Measurements from ENCODE around the gene TAPT1.

The TAPT1 gene, protein sequence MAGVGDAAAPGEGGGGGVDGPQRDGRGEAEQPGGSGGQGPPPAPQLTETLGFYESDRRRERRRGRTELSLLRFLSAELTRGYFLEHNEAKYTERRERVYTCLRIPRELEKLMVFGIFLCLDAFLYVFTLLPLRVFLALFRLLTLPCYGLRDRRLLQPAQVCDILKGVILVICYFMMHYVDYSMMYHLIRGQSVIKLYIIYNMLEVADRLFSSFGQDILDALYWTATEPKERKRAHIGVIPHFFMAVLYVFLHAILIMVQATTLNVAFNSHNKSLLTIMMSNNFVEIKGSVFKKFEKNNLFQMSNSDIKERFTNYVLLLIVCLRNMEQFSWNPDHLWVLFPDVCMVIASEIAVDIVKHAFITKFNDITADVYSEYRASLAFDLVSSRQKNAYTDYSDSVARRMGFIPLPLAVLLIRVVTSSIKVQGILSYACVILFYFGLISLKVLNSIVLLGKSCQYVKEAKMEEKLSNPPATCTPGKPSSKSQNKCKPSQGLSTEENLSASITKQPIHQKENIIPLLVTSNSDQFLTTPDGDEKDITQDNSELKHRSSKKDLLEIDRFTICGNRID

DNA sequence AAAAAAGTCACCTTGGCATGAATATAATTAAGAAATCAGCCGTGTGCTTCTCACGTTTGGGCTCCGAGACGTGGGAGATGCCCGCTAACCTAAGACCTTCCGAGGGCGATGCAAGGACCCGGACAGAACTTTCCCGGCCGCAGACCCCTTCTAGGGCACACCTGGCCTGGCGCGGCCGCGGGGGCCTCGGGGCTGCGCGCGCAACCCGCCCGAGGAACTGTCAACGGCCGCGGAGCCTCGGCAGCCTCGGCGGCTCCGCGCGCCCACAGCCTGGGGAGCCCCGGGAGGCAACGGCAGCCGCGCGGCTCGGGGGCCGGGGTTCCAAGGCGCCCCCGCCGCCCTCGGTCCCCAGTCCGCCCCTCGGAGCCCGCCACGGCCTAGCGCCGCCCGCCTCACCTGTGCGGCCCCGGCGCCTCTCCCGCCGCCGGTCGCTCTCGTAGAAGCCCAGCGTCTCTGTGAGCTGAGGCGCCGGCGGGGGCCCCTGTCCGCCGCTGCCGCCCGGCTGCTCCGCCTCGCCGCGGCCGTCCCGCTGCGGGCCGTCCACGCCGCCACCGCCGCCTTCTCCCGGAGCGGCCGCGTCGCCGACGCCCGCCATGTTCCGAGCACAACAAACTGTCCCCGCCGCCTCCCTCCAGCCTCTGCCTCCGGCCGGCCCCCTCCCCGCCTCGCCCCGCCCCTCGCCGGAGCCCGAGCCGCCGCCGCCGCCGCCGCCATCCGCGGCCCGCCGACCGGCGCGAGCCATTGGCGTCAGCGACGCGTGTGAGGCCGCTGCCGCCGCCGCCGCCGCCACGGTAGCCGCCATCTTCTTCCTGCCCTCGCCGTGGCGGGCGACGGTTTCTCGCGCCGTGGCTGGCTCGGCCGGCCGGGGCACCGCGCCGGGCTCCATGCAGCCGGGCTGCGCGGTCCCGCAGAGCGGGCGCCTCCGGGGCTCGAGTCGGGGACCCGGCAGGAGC lies at the start of gene TAPT1:
Gene TAPT1, minus strand, starts transcription at position 609 of the 953 bp plus-strand sequence. Its CDS starts 14 bp downstream, at position 595.
- no peak for DNase-seq

GRCh38 chr4:16271411-16271810 lies 45.1 kb upstream of the TAPT1 start:
- DNase-seq = no peak

DNA sequence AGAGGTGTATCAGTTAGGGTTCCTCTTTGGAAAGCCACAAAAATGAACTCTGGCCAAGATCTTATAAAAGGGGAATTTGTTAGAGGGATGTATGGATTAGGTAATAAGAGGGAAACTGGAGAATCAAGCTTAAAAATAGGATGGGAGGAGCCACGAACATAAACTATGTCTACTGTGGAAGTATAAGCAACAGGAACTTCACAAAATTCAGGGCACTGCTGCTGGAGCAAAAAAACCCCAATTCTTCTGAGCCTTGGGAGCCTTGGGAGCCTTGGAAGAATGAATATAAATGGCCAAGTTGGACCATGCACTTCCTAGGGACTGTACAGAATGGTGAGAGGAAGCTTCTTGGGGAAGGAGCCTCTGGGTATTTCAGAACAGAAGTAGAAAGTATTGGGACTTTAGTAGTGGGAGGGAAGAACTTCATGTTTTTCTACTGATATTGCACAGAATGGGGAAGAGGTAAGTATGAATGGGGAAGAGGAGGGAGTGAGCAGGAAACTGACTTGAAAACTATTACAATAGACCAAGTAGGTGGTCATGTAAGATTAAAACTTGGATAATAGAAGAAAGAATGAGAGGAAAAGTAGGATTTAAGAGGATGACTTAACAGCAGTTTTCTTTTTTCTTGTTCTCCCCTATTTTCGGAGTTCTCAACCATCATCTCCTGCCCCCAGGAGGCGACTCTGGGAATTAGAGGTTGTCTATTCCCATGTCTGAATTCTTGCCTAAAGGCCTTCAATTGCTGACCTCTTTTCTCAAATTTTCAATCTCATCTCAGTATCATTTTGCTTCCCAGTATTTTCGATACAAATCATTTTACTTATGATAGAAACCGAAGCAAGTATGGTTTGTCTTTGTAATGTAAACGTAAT lies 44.4 kb upstream of the TAPT1 start:
- peak; percentile 65 for DNase-seq

DNA sequence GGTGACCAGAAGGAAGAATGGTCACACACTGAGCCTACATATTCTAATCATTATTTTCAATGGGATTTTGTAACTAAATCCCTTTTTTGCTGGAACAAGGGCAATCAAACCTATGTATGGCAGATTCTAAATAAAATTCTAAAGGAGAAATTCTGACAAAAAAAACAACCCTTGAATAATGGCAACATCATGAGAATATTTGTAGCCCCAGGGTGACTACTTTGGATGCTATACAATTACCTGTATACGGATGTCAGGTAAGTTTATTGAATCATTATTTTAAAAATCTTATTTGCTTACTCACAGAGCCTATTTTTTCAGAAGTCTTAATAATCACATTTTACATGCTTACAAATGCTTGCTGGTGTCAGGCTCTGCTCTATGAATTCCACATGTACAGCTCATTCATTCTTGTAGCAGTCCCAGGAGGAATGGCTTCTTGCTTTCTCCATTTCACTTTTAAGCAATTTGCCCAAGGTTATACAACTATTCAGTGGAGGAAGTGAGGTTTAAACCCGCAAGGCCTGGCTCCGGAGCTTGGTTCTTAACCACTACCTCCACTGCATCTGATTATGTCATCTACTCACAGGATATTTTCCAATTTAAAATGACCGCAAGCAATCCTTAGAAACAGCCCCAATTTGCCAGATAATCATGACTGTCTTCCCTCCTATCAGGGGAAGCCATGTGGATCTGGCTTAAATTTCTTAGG lies 43.6 kb upstream of the TAPT1 start:
- DNase-seq = peak; percentile 92

- no peak for DNase-seq
Measured at GRCh38 chr4:16269240-16269639, 43.0 kb upstream of the TAPT1 start.

DNA sequence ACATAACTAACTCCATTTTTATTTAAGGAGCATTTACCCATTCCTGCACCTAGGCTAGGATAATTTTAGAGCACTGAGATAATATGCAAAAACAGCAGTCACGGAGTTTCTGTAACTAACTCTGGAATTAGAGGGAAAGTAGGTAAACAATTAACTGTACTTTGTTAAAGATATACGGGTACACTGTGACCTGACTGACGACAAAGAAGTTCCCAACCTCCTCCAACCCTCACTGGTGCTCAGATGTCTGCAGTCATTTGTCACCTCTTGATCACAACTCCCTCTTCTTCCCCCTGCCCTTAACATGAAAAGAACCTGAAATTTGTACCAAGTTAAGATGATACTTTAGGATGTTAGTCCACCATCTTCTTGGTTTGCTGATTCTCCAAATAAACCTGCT lies 42.0 kb upstream of the TAPT1 start:
- no peak for DNase-seq

DNA sequence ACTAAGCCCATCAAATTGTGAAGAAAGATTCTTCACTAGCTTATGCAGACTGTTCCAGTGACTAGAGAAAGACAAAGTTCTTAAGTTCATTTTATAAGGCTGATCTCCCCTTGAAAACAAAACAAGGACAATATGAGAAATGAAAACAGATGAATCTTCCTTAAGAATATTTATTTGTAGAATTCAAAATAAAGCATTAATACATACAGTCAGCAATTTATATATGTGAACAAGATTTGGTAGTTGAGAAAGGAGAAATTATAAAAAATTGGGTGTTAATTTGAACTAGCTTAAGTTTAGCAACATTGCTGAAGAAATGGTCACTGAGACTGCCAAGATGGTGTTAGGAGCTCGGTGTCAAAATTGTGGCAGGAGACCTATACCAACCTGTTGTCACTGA lies 41.4 kb upstream of the TAPT1 start:
- no peak for DNase-seq

DNA sequence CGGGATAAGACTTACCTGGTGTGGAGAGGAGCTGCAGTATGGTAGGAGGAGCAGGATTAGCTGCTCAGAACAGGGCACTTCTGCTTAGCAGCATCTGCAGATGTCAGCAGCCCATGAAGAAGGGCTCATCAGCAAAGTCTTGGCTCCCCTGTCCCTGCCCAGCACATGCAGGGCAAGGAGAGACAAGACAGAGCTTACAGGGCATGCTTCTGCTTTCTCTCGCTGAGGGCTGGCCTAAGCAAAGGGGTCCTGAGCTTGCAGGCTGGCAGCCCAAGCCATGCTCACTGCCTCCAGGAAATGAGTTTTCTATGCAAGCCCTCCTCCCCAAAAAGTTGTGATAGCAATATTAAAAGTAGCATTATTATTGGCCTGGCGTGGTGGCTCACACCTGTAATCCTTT lies 39.5 kb upstream of the TAPT1 start:
- no peak for DNase-seq

GRCh38 chr4:16264798-16265197 lies 38.5 kb upstream of the TAPT1 start:
- DNase-seq = peak; percentile 42

- no peak for DNase-seq
Measured at GRCh38 chr4:16263056-16263455, 36.8 kb upstream of the TAPT1 start.

DNA sequence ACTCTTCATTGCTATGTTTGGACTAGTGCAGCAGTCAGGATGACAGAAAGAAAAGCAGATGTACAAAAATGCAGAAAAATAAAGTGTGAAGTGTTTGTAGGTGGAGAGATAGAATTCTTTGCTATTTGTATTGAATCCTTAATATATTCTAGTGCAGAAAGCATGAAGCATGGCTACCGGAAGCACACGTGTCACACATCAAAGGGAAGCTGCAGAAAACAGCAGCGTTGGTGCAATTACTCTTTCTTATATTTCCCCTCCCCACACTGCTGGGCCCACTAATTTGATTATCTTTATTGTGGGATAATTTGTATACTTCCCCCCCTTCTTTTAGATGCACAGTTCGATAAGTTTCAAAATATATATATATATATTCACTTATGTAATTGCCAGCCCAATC lies 35.9 kb upstream of the TAPT1 start:
- no peak for DNase-seq

DNA sequence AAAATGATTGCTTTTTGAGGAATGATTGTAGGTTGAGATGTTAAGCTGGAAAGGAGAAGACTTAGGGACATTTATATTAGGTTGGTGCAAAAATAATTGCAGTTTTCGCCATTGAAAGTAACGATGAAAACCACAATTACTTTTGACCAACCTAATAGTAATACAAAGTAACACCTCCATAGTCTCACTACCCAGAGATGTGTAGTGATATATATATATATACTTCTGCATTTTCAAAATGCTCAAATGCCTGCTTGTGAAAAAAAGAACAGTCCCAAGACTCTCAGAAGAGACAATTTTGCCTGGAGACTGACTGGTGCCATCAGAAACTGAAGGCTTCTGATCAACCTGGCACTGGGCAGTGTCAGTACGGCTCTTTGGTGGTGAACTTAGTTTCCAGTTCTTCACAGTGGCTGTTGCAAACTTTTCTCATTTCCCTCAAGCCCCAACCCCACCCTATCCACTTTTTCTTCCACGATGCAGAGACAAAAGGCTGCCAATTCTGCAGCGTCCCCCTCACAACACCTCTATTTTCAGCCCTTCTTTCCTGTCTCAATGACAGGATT lies 35.1 kb upstream of the TAPT1 start:
- DNase-seq = no peak

GRCh38 chr4:16259889-16260246 lies 33.6 kb upstream of the TAPT1 start:
- no peak for DNase-seq

DNA sequence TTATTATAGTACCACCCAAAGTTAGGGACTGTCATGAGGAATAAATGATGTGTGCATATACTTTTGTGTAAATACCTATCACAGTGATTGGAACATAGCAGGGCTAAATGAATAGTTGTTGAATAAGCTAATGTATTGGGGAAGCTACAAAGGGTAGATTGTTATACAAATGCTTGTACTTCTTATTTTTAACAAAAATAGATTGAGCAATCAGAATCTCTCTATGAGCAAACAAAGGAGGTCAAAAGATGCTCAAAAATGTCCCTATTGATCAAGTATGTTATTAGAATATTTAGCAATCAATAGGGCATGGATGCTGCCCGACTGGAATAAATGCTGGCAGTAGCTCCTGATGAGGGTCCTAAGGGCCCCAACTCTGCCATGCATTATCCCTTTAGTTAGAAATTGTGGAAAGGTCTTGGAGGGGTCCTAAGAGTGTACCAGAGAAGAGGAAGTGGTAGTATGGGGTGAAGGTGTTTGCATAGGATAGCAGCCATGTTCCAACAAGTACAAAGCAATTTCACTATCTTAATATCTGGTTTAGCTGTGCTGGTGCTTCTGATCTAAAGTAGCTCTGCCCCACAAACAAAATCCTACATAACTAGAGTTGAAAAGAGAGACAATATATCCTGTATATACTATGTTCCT lies 33.1 kb upstream of the TAPT1 start:
- no peak for DNase-seq

DNA sequence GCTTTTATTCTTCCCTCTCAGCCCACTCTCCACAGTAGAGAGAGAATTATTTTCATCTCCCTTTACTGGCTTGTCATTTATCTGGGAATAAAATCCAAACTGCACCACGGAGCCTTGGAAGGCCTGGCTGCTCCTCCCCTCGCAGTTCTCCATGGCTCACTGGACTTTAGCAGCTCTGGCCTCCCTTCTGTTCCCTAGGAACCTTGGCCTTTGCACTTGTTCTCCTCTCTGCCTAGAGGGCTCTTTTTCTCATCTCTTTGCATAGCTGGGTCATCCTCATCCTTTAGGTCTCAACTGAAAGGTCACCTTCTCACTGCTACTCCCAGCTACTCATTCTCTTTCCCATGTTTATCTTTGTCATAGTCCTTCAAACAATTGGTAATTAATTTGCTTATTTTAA lies 31.3 kb upstream of the TAPT1 start:
- DNase-seq = no peak

DNA sequence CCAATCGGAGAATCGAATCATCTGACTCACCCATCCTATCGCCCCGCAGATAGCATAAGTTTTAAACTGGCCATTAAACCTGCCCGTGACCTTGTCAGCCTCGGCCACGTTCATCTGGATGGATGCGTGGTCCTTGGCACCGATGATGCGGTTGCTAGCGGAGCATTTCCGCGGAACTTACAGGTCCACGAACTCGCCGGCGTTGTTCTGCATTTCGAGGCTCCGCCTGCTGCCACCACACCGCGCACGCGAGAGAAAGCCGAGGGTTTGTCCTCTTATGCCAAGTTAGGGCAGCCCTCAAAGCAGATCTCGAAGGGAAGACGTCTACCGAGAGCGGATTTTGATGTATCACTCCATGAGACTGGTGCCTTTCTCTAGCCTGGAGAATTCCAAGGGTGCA lies 30.1 kb upstream of the TAPT1 start:
- no peak for DNase-seq

GRCh38 chr4:16255730-16256129 lies 29.5 kb upstream of the TAPT1 start:
- no peak for DNase-seq

GRCh38 chr4:16253127-16253960 lies 27.1 kb upstream of the TAPT1 start:
- DNase-seq = no peak

DNA sequence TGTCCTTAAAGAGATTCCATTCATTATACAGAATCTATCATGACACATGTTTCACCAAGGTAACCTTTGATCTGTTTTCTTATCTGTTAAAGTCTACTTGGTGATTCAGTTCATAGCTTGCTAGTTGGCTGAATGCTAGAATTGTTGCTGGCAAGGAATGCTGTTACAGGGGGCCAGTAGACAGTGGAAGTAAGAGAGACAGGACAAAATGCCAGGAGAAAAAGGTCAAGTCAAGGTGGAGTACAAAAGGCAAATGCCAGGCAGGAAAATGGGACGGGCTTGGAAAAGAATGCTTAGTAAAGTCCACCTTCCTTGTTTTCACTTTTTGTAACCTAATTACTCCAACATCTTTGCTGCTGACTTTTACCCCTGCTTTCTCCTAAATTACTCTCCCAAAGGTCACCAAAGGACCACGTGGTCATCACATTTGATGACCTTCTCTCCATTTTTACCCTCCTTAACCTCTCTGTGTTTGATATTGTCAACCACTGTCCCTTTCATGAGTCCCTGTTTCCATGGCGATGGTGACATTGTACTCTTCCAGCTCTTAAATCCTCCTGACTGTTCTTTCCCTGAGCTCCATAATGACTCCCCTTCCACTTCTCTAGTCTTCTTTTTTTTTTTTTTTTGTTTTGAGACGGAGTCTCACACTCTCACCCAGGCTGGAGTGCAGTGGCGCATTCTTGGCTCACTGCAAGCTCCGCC lies 24.5 kb upstream of the TAPT1 start:
- DNase-seq = no peak
